ENCODE measurements around the gene PTGER1. TPM values are rescaled to one million over a fixed set of nuclear protein-coding genes. Genes with fewer than 3 reads are reported as not detected.

The PTGER1 gene
- total RNA-seq, 1 experiment from 2014 or later = 2.2 TPM

- H3K36me3 ChIP-seq (ENCODE audit: control insufficient read depth, insufficient read depth, low read length) = no peaks in the 10 kb centered on the region
- TF ChIP-seq CTCF (IDR thresholded peaks at IDR 0.05) (no peak), SIN3A (IDR thresholded peaks at IDR 0.05; ENCODE audit: borderline replicate concordance, insufficient read depth, low read depth, low read length) (no peak), TCF7L2 (IDR thresholded peaks at IDR 0.05; ENCODE audit: low read depth, low read length) (no peak), REST (IDR thresholded peaks at IDR 0.05; ENCODE audit: insufficient read depth in 1 of 2, low read depth in 2 of 2, low read length in 1 of 2) (no peak), POLR2AphosphoS5 (IDR thresholded peaks at IDR 0.05; ENCODE audit: low read depth, low read length) (no peak)
- intact Hi-C loops (cut with micrococcal nuclease; ENCODE audit: unreplicated experiment) (no loop called here), in situ Hi-C loops (cut with HindIII; ENCODE audit: low pct_unique_long_range_greater_than_20kb, low sequenced_read_pairs) (no loop called here)
- POLR2A ChIA-PET = no interaction called here
- no peaks in the 10 kb centered on the region for H3K27me3 ChIP-seq (ENCODE audit: control insufficient read depth, insufficient read depth, low read length)
- no peak for DNase-seq (ENCODE audit: low read depth, low spot score)
- no peak for ATAC-seq
- TSS peak; percentile 55 for BruUV-seq (replicated peaks)
- H3K27ac ChIP-seq (ENCODE audit: low read length) = peak overlapping the region; percentile 82
- CTCF ChIA-PET = interaction anchor here (0.6 kb wide), 1 partner anchor 656 kb away, joined by 5 read pairs; no protein-coding TSS in a partner anchor
- no peaks in the 10 kb centered on the region for H3K9me3 ChIP-seq (ENCODE audit: control insufficient read depth, insufficient read depth, low read depth, low read length)
- peak overlapping the region; percentile 53 to 64 for H3K4me3 ChIP-seq (ENCODE audit: low read depth in 2 of 2, low read length in 2 of 2)
- peaks cover 8% of the 10 kb centered on the region for H3K4me1 ChIP-seq (ENCODE audit: control insufficient read depth, insufficient read depth, low read length)
Observed at GRCh38 chr19:14435320-14436050, 39.7 kb downstream of the PTGER1 start.

- ATAC-seq (peak; percentile 85), DNase-seq (ENCODE audit: low read depth, low spot score) (no peak)
- Histone ChIP-seq H3K27me3 (ENCODE audit: control insufficient read depth, insufficient read depth, low read length) (no peaks in the 10 kb centered on the region), H3K9me3 (ENCODE audit: control insufficient read depth, insufficient read depth, low read depth, low read length) (no peaks in the 10 kb centered on the region), H3K4me1 (ENCODE audit: control insufficient read depth, insufficient read depth, low read length) (peaks cover 8% of the 10 kb centered on the region), H3K27ac (ENCODE audit: low read length) (peak overlapping the region; percentile 82), H3K36me3 (ENCODE audit: control insufficient read depth, insufficient read depth, low read length) (no peaks in the 10 kb centered on the region), H3K4me3 (ENCODE audit: low read depth in 2 of 2, low read length in 2 of 2) (peak overlapping the region; percentile 53 to 64)
- intact Hi-C loops (cut with micrococcal nuclease; ENCODE audit: unreplicated experiment) = no loop called here
- in situ Hi-C loops (cut with HindIII; ENCODE audit: low pct_unique_long_range_greater_than_20kb, low sequenced_read_pairs) = no loop called here
- TF ChIP-seq SIN3A (IDR thresholded peaks at IDR 0.05; ENCODE audit: borderline replicate concordance, insufficient read depth, low read depth, low read length) (0 out of 2 replicates have a peak, but pooled peaks have one; percentile 30), CTCF (IDR thresholded peaks at IDR 0.05) (no peak)
- no TSS peak for BruUV-seq (replicated peaks)
- ChIA-PET POLR2A (no interaction called here), CTCF (interaction anchor here (0.5 kb wide), 1 partner anchor 40 kb away, joined by 7 read pairs; the partner anchor contains the start of gene PTGER1)
Observed at GRCh38 chr19:14434543-14435319, 40.4 kb downstream of the PTGER1 start.
